HCT116 (cell line): ENCODE results near the gene MAN2B2. TPM values are rescaled to one million over a fixed set of nuclear protein-coding genes. Genes with fewer than 3 reads are reported as not detected.

ENCODE experiments used
- ATAC-seq: fragments of 200-7000 bp; cut with Tn5 transposase; 2 replicates; pipeline ENCODE4 v1.9.1; 2020; ENCODE audit warnings: mild to moderate bottlenecking, moderate library complexity
- BruUV-seq: library from RNA; stranded (reverse); fragments of 400-500 nt; replicated peaks from 2 replicates; lab custom pipeline; 2021; lab: Mats Ljungman, UMichigan
- CTCF ChIA-PET: fragments of 300-600 bp; sonication (Branson Sonifier 250); formaldehyde crosslinking; loops from one replicate; lab custom pipeline; 2021; ENCODE audit warnings: antibody characterized with exemption; lab: Charles Lee
- POLR2A ChIA-PET: fragments of 300-600, 350-600 bp; sonication (Branson Sonifier 250); formaldehyde crosslinking; loops from one replicate; lab custom pipeline; 2021; ENCODE audit warnings: antibody characterized with exemption; lab: Charles Lee
- RAD21 ChIA-PET, 2 experiments: fragments of 300-600 bp; sonication (Branson Sonifier 250); formaldehyde crosslinking; loops; one replicate each; lab custom pipeline; 2023; ENCODE audit warnings: low total read pairs in 2 of 2; ENCODE audit not compliant: uncharacterized antibody in 2 of 2, unreplicated experiment in 2 of 2, low non-redundant PET in 1 of 2; lab: Charles Lee
- DNase-seq: peaks from one replicate; pipeline ENCODE4 v3.0.0-alpha.2; 2010; ENCODE audit warnings: low read depth, low spot score
- H2AFZ ChIP-seq: fragments of 200-600 bp; shearing (Covaris generic), sonication (generic); 2 replicates; pipeline ENCODE4 v1.6.1; 2017; ENCODE audit warnings: low read depth, mixed run types, mixed read lengths, antibody characterized with exemption, low read length; ENCODE audit not compliant: poor library complexity, severe bottlenecking
- H3K27ac ChIP-seq: 2 replicates; pipeline ENCODE4 v1.5.1; 2012; ENCODE audit warnings: low read depth, low read length
- H3K27me3 ChIP-seq: fragments of 200-600 bp; sonication (generic); 2 replicates; pipeline ENCODE4 v1.6.1; 2016; ENCODE audit warnings: mixed run types, low read length, mixed read lengths; ENCODE audit not compliant: insufficient read depth
- H3K36me3 ChIP-seq, 2 experiments: fragments of 200-500 bp in 1 of 2; fragments of 200-600 bp in 1 of 2; sonication (Bioruptor generic) in 1 of 2; sonication (generic) in 1 of 2; 2 replicates each; pipeline versions ENCODE4 v1.5.1 to v1.6.1; 2014 to 2016; ENCODE audit warnings: low read length in 2 of 2, inconsistent platforms in 1 of 2, mixed read lengths in 1 of 2, mixed run types in 1 of 2; ENCODE audit not compliant: insufficient read depth in 2 of 2, control insufficient read depth in 1 of 2
- H3K4me1 ChIP-seq, 2 experiments: fragments of 200-600 bp in 1 of 2; sonication (generic) in 1 of 2; 2 replicates each; pipeline versions ENCODE4 v1.5.1 to v1.6.1; 2012 to 2017; ENCODE audit warnings: low read length in 2 of 2, inconsistent platforms in 1 of 2, mild to moderate bottlenecking in 1 of 2, mixed read lengths in 1 of 2, mixed run types in 1 of 2, moderate library complexity in 1 of 2; ENCODE audit not compliant: insufficient read depth in 2 of 2, control insufficient read depth in 1 of 2
- H3K4me2 ChIP-seq: fragments of 200-600 bp; sonication (generic); 2 replicates; pipeline ENCODE4 v1.6.1; 2017; ENCODE audit warnings: mixed run types, low read length, mixed read lengths
- H3K4me3 ChIP-seq, 2 experiments: fragments of 200-600 bp in 1 of 2; sonication (generic) in 1 of 2; replicated peaks in 1 of 2; 2 replicates each; pipeline ENCODE4 v1.5.1; 2011 to 2016; ENCODE audit warnings: low read length in 2 of 2, control low read depth in 1 of 2, low read depth in 1 of 2, mild to moderate bottlenecking in 1 of 2, mixed read lengths in 1 of 2, mixed run types in 1 of 2
- H3K79me2 ChIP-seq: fragments of 200-600 bp; sonication (generic); 2 replicates; pipeline ENCODE4 v1.6.1; 2017; ENCODE audit warnings: mild to moderate bottlenecking, mixed run types, low read length, moderate library complexity, mixed read lengths; ENCODE audit not compliant: insufficient read depth
- H3K9ac ChIP-seq: fragments of 200-600 bp; sonication (generic); 2 replicates; pipeline ENCODE4 v1.6.1; 2016; ENCODE audit warnings: low read length, mixed read lengths
- H3K9me2 ChIP-seq: fragments of 200-600 bp; sonication (generic), shearing (Covaris generic); 2 replicates; pipeline ENCODE4 v1.6.1; 2017; ENCODE audit warnings: mixed run types, mild to moderate bottlenecking, moderate library complexity; ENCODE audit not compliant: insufficient read depth
- H3K9me3 ChIP-seq, 2 experiments: fragments of 200-500 bp in 1 of 2; fragments of 200-600 bp in 1 of 2; sonication (Bioruptor generic) in 1 of 2; sonication (generic) in 1 of 2; 2 replicates each; pipeline ENCODE4 v1.6.1; 2014 to 2017; ENCODE audit warnings: low read length in 2 of 2, mixed read lengths in 2 of 2, inconsistent platforms in 1 of 2, low read depth in 1 of 2, mild to moderate bottlenecking in 1 of 2, mixed run types in 1 of 2, moderate library complexity in 1 of 2; ENCODE audit not compliant: control insufficient read depth in 1 of 2, insufficient read depth in 1 of 2
- H4K20me1 ChIP-seq: fragments of 200-600 bp; sonication (generic), shearing (Covaris generic); 2 replicates; pipeline ENCODE4 v1.6.1; 2017; ENCODE audit warnings: mixed run types, mild to moderate bottlenecking, moderate library complexity; ENCODE audit not compliant: insufficient read depth
- FOSL1 ChIP-seq: IDR thresholded peaks from 2 replicates; pipeline ENCODE4 v1.6.1; 2012; ENCODE audit warnings: low read depth
- ZFX ChIP-seq: fragments of 450-650 bp; IDR thresholded peaks from 2 replicates; pipeline ENCODE4 v1.6.1; 2017
- intact Hi-C: fragments of 100-400 bp; cut with micrococcal nuclease; formaldehyde crosslinking; loops from 2 replicates; pipeline ENCODE4 v1.10.0; 2022
- total RNA-seq: library from RNA; stranded (reverse); gene quantifications from one replicate; pipeline ENCODE4 v1.2.1, GENCODE V29; 2021; ENCODE audit not compliant: unreplicated experiment
- TF ChIP-seq, protein P1 (sequence below), 3 experiments: fragments of 200-600 bp in 1 of 3; sonication (generic) in 1 of 3; IDR thresholded peaks in 2 of 3; conservative IDR thresholded peaks in 1 of 3; 2 replicates each; pipeline ENCODE4 v1.5.1; 2012 to 2017; ENCODE audit warnings: low read depth in 2 of 3, low read length in 2 of 3, antibody characterized with exemption in 1 of 3, borderline replicate concordance in 1 of 3, control low read depth in 1 of 3, mild to moderate bottlenecking in 1 of 3, mixed read lengths in 1 of 3, mixed run types in 1 of 3, moderate library complexity in 1 of 3; ENCODE audit not compliant: insufficient read depth in 1 of 3

Gene MAN2B2
- total RNA-seq, 1 experiment from 2014 or later, result 18.0 TPM

- H3K4me3 ChIP-seq, result no peak overlapping the region
- no peaks in the 10 kb centered on the region for H3K9me2 ChIP-seq
- no peak overlapping the region for H2AFZ ChIP-seq
- no peak overlapping the region for H3K9ac ChIP-seq
- no peaks in the 10 kb centered on the region for H3K27me3 ChIP-seq
- intact Hi-C loops, result no loop called here
- no peaks in the 10 kb centered on the region for H3K79me2 ChIP-seq
- H3K4me2 ChIP-seq, result no peak overlapping the region
- no peak overlapping the region for H3K27ac ChIP-seq
- no peak for TF ChIP-seq FOSL1
- TF ChIP-seq, protein P1, sequence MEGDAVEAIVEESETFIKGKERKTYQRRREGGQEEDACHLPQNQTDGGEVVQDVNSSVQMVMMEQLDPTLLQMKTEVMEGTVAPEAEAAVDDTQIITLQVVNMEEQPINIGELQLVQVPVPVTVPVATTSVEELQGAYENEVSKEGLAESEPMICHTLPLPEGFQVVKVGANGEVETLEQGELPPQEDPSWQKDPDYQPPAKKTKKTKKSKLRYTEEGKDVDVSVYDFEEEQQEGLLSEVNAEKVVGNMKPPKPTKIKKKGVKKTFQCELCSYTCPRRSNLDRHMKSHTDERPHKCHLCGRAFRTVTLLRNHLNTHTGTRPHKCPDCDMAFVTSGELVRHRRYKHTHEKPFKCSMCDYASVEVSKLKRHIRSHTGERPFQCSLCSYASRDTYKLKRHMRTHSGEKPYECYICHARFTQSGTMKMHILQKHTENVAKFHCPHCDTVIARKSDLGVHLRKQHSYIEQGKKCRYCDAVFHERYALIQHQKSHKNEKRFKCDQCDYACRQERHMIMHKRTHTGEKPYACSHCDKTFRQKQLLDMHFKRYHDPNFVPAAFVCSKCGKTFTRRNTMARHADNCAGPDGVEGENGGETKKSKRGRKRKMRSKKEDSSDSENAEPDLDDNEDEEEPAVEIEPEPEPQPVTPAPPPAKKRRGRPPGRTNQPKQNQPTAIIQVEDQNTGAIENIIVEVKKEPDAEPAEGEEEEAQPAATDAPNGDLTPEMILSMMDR (IDR thresholded peaks at IDR 0.05 in 2 of 3, conservative IDR thresholded peaks at IDR 0.05 in 1 of 3; ENCODE audit: borderline replicate concordance in 1 of 3, insufficient read depth in 1 of 3, low read depth in 2 of 3, low read length in 2 of 3), result peak; percentile 16 to 29 (median 20); a peak in 4 of 6 replicates
- POLR2A ChIA-PET, result no interaction called here
- peak; percentile 35; the same call in 1 of the 2 replicates for ATAC-seq
- H4K20me1 ChIP-seq, result no peaks in the 10 kb centered on the region
- no TSS peak for BruUV-seq
- DNase-seq, result no peak
- H3K9me3 ChIP-seq, result no peaks in the 10 kb centered on the region
- H3K36me3 ChIP-seq, result no peaks in the 10 kb centered on the region
- H3K4me1 ChIP-seq, result peaks cover 0 to 7% of the 10 kb centered on the region in 2 experiments; a peak in 1 of 4 replicates
- CTCF ChIA-PET, result interaction anchor here (0.8 kb wide), 1 partner anchor 68 kb away, joined by 3 read pairs; no protein-coding TSS in a partner anchor
- RAD21 ChIA-PET, result no interaction called here
Measured at GRCh38 chr4:6591781-6592180, 16.8 kb downstream of the MAN2B2 start.

DNA sequence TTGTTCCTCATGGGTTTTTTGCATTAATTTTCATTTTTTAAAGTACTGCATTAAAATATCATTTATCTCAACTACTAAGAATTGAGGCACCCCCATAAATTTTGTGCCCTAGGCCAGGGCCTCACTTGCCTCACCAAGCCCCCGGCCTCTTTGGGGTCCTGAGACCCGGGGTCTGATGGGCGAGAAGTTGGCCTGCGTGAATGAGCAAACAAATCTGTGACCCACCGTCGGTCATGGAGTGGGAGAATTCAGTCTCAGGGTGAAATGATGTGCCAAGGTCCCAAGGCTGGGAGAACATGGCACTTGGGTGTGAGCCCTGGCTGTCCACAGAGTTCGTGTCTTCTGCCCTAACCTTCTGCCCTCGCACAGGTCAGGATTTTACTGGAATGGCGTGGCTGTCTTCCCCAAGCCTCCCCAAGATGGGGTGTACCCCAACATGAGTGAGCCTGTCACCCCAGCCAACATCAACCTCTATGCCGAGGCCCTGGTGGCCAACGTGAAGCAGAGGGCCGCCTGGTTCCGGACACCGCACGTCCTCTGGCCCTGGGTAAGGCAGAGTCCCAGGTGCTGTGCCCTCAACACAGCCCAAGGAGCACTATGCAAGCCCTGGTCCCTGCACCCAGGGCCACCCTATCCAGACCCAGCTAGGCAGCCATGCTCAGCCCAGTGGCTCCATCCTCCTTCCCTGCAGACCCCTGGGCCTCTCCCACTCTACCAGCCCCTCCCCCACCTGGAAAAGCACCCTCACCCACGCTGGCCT is 18.0 kb downstream of the MAN2B2 start:
- no peak for ATAC-seq
- no peak overlapping the region for H3K9ac ChIP-seq
- ChIA-PET CTCF (no interaction called here), POLR2A (no interaction called here), RAD21 (no interaction called here)
- no peak overlapping the region for H3K4me2 ChIP-seq
- H3K4me3 ChIP-seq, result no peak overlapping the region
- no peaks in the 10 kb centered on the region for H3K36me3 ChIP-seq
- no peak overlapping the region for H3K27ac ChIP-seq
- H3K9me3 ChIP-seq, result no peaks in the 10 kb centered on the region
- no peaks in the 10 kb centered on the region for H4K20me1 ChIP-seq
- H3K4me1 ChIP-seq, result peaks cover 0 to 7% of the 10 kb centered on the region in 2 experiments; a peak in 1 of 4 replicates
- no TSS peak for BruUV-seq
- H3K27me3 ChIP-seq, result no peaks in the 10 kb centered on the region
- intact Hi-C loops, result no loop called here
- no peak for TF ChIP-seq ZFX
- DNase-seq, result no peak
- no peaks in the 10 kb centered on the region for H3K9me2 ChIP-seq
- H3K79me2 ChIP-seq, result no peaks in the 10 kb centered on the region
- no peak overlapping the region for H2AFZ ChIP-seq
